Endothelial cell (in vitro differentiated cells): ENCODE measurements around the gene IGFBP6. TPM values are rescaled to one million over a fixed set of nuclear protein-coding genes. Genes with fewer than 3 reads are reported as not detected.

Source experiments
- DNase-seq: peaks from one replicate; pipeline ENCODE4 v3.0.0; 2021; ENCODE audit warnings: low spot score
- H3K27ac Mint-ChIP-seq: one replicate; pipeline ENCODE4 v1.8.0; 2021; ENCODE audit warnings: mixed read lengths, inconsistent platforms; ENCODE audit not compliant: unreplicated experiment
- H3K27me3 Mint-ChIP-seq: one replicate; pipeline ENCODE4 v1.8.0; 2021; ENCODE audit warnings: mild to moderate bottlenecking, moderate library complexity, mixed read lengths, inconsistent platforms; ENCODE audit not compliant: unreplicated experiment
- H3K36me3 Mint-ChIP-seq: one replicate; pipeline ENCODE4 v1.8.0; 2021; ENCODE audit warnings: mild to moderate bottlenecking, low read depth, mixed read lengths, inconsistent platforms; ENCODE audit not compliant: unreplicated experiment
- H3K4me1 Mint-ChIP-seq: one replicate; pipeline ENCODE4 v1.8.0; 2021; ENCODE audit warnings: mild to moderate bottlenecking, mixed read lengths, inconsistent platforms; ENCODE audit not compliant: unreplicated experiment
- H3K4me3 Mint-ChIP-seq: one replicate; pipeline ENCODE4 v1.8.0; 2021; ENCODE audit warnings: mild to moderate bottlenecking, mixed read lengths, inconsistent platforms; ENCODE audit not compliant: unreplicated experiment
- H3K9me3 Mint-ChIP-seq: one replicate; pipeline ENCODE4 v1.8.0; 2021; ENCODE audit warnings: mixed read lengths, inconsistent platforms; ENCODE audit not compliant: unreplicated experiment
- CTCF ChIP-seq: fragments of 200-600 bp; sonication (generic); IDR thresholded peaks from one replicate; pipeline ENCODE4 v1.5.0; 2021; ENCODE audit warnings: antibody characterized with exemption; ENCODE audit not compliant: unreplicated experiment
- total RNA-seq: library from RNA; stranded (reverse); fragmentation: NEBNext Ultra II Directional; extraction: Animal tissue kit (Norgen Biotek cat#: 25700); gene quantifications from one replicate; pipeline ENCODE4 v1.2.1, GENCODE V29; 2021; ENCODE audit not compliant: unreplicated experiment

The IGFBP6 gene
- total RNA-seq, 1 donor from 2014 or later: 21.1 TPM

- Mint-ChIP-seq H3K4me1 (peaks cover 8% of the 10 kb centered on the region), H3K4me3 (peak within 1 kb of the TSS; percentile 88), H3K36me3 (peaks cover 15% of the 10 kb centered on the region), H3K27ac (peak within 1 kb of the TSS; percentile 54), H3K9me3 (no peaks in the 10 kb centered on the region), H3K27me3 (no peaks in the 10 kb centered on the region)
- no peak for TF ChIP-seq CTCF
- DNase-seq: peak; percentile 97
Measured at GRCh38 chr12:53079226-53080117, 18.0 kb upstream of the IGFBP6 start, which contains the start of gene SPRYD3. SPRYD3 (minus strand) TSS chr12:53079390; CDS start chr12:53079333, 57 bp downstream.

GRCh38 chr12:53082637-53083175 lies 14.8 kb upstream of the IGFBP6 start:
- no peaks in the 10 kb centered on the region for H3K27me3 Mint-ChIP-seq
- DNase-seq: no peak
- no peaks in the 10 kb centered on the region for H3K9me3 Mint-ChIP-seq
- TF ChIP-seq CTCF: no peak
- H3K4me1 Mint-ChIP-seq: peaks cover 8% of the 10 kb centered on the region
- no peaks in the 10 kb centered on the region for H3K36me3 Mint-ChIP-seq
- no peak overlapping the region for H3K4me3 Mint-ChIP-seq
- no peak overlapping the region for H3K27ac Mint-ChIP-seq

GRCh38 chr12:53086361-53086760 lies 11.1 kb upstream of the IGFBP6 start:
- no peaks in the 10 kb centered on the region for H3K4me1 Mint-ChIP-seq
- no peak overlapping the region for H3K4me3 Mint-ChIP-seq
- no peaks in the 10 kb centered on the region for H3K36me3 Mint-ChIP-seq
- peaks cover 6% of the 10 kb centered on the region for H3K27me3 Mint-ChIP-seq
- no peak for DNase-seq
- no peak overlapping the region for H3K27ac Mint-ChIP-seq
- H3K9me3 Mint-ChIP-seq: no peaks in the 10 kb centered on the region
- TF ChIP-seq CTCF: no peak

- no peak for DNase-seq
- H3K4me1 Mint-ChIP-seq: peaks cover 6% of the 10 kb centered on the region
- H3K36me3 Mint-ChIP-seq: no peaks in the 10 kb centered on the region
- no peaks in the 10 kb centered on the region for H3K9me3 Mint-ChIP-seq
- no peak overlapping the region for H3K4me3 Mint-ChIP-seq
- H3K27ac Mint-ChIP-seq: no peak overlapping the region
- peaks cover 13% of the 10 kb centered on the region for H3K27me3 Mint-ChIP-seq
- no peak for TF ChIP-seq CTCF
Measured at GRCh38 chr12:53090105-53090504, 7.4 kb upstream of the IGFBP6 start.

- H3K4me3 Mint-ChIP-seq: no peak overlapping the region
Measured at GRCh38 chr12:53090554-53090953, 6.9 kb upstream of the IGFBP6 start.

More at GRCh38 chr12:53090554-53090953, 6.9 kb upstream of the IGFBP6 start:
- Mint-ChIP-seq H3K27me3 (peaks cover 15% of the 10 kb centered on the region), H3K27ac (no peak overlapping the region), H3K9me3 (no peaks in the 10 kb centered on the region), H3K4me1 (peaks cover 6% of the 10 kb centered on the region), H3K36me3 (no peaks in the 10 kb centered on the region)
- no peak for DNase-seq
- TF ChIP-seq CTCF: no peak
